Measurements from ENCODE around the gene BPIFB2. TPM values are rescaled to one million over a fixed set of nuclear protein-coding genes. Genes with fewer than 3 reads are reported as not detected.

BPIFB2 gene
- total and polyA plus RNA-seq, 10 of the 15 experiments (the other 5 are each of a cell fraction or from before 2014, with no cell fraction given): not detected

GRCh38 chr20:33061658-33062028 lies 54.1 kb downstream of the BPIFB2 start:
- no TSS peak for BruUV-seq (replicated peaks)
- TF ChIP-seq SMAD1 (IDR thresholded peaks at IDR 0.05; ENCODE audit: low read depth, partially characterized antibody): no peak
- no peak for TF ChIP-seq PAX8 (IDR thresholded peaks at IDR 0.05)
- no peak for TF ChIP-seq EZH2 (IDR thresholded peaks at IDR 0.05; ENCODE audit: borderline replicate concordance, control insufficient read depth, low read depth, low read length)
- no peak for TF ChIP-seq NFXL1 (IDR thresholded peaks at IDR 0.05; ENCODE audit: borderline replicate concordance)
- no peak for TF ChIP-seq MEF2A (IDR thresholded peaks at IDR 0.05; ENCODE audit: insufficient read depth, low read depth, low read length)
- no peak for TF ChIP-seq POLR2AphosphoS2 (IDR thresholded peaks at IDR 0.05; ENCODE audit: low read depth, low read length)
- TF ChIP-seq MEF2B (IDR thresholded peaks at IDR 0.05; ENCODE audit: partially characterized antibody, poor library complexity, severe bottlenecking): no peak
- Histone ChIP-seq H2AFZ (ENCODE audit: control insufficient read depth, low read depth, low read length) (no peak overlapping the region), H4K20me1 (ENCODE audit: control insufficient read depth, insufficient read depth) (no peaks in the 10 kb centered on the region), H3K79me2 (ENCODE audit: control insufficient read depth, insufficient read depth, low read length) (no peaks in the 10 kb centered on the region), H3K27me3 (replicated peaks in 1 of 2; ENCODE audit: control insufficient read depth in 2 of 2, insufficient read depth in 2 of 2, low read length in 1 of 2) (no peaks in the 10 kb centered on the region), H3K9me3 (replicated peaks; ENCODE audit: control insufficient read depth, insufficient read depth, low read length) (no peaks in the 10 kb centered on the region), H3K9ac (ENCODE audit: control insufficient read depth, insufficient read depth, low read length) (no peak overlapping the region), H3K4me2 (ENCODE audit: control insufficient read depth, insufficient read depth) (no peak overlapping the region), H3K4me1 (ENCODE audit: control insufficient read depth, insufficient read depth, low read length) (no peaks in the 10 kb centered on the region), H3K36me3 (ENCODE audit: control insufficient read depth in 2 of 2, insufficient read depth in 2 of 2, low read length in 1 of 2) (no peaks in the 10 kb centered on the region), H3K4me3 (no peak overlapping the region), H3K27ac (ENCODE audit: control insufficient read depth, insufficient read depth) (no peak overlapping the region)
- intact Hi-C loops (cut with micrococcal nuclease; ENCODE audit: unreplicated experiment): no loop called here
- ATAC-seq: no peak
- ChIA-PET CTCF (no interaction called here), SMC1A (ENCODE audit: uncharacterized antibody, unreplicated experiment) (no interaction called here), RAD21 (ENCODE audit: unreplicated experiment) (no interaction called here), POLR2A (no interaction called here)
- no peak for DNase-seq (ENCODE audit: low read depth, low spot score)
- 51% methylated on average over 14 of the region's 14 CpGs for WGBS (ENCODE audit: insufficient coverage, insufficient replicate concordance, low lambda C conversion rate, missing lambda C conversion rate)
- in situ Hi-C loops (cut with MboI): no loop called here
- FAIRE-seq: no peak

GRCh38 chr20:33062105-33062824 lies 54.8 kb downstream of the BPIFB2 start:
- no peaks in the 10 kb centered on the region for H3K27me3 ChIP-seq (replicated peaks in 1 of 2; ENCODE audit: control insufficient read depth in 2 of 2, insufficient read depth in 2 of 2, low read length in 1 of 2)
- POLR2A ChIA-PET: no interaction called here
- no TSS peak for BruUV-seq (replicated peaks)
- WGBS (ENCODE audit: insufficient coverage, insufficient replicate concordance, low lambda C conversion rate, missing lambda C conversion rate): 50% methylated on average over 9 of the region's 9 CpGs
- CTCF ChIA-PET: no interaction called here
- no peak overlapping the region for H3K27ac ChIP-seq (ENCODE audit: control insufficient read depth, insufficient read depth)
- SMC1A ChIA-PET (ENCODE audit: uncharacterized antibody, unreplicated experiment): no interaction called here
- H3K4me2 ChIP-seq (ENCODE audit: control insufficient read depth, insufficient read depth): no peak overlapping the region
- intact Hi-C loops (cut with micrococcal nuclease; ENCODE audit: unreplicated experiment): no loop called here
- H3K9ac ChIP-seq (ENCODE audit: control insufficient read depth, insufficient read depth, low read length): no peak overlapping the region
- no peaks in the 10 kb centered on the region for H4K20me1 ChIP-seq (ENCODE audit: control insufficient read depth, insufficient read depth)
- in situ Hi-C loops (cut with MboI): no loop called here
- H2AFZ ChIP-seq (ENCODE audit: control insufficient read depth, low read depth, low read length): no peak overlapping the region
- no peaks in the 10 kb centered on the region for H3K36me3 ChIP-seq (ENCODE audit: control insufficient read depth in 2 of 2, insufficient read depth in 2 of 2, low read length in 1 of 2)
- FAIRE-seq (no peak), DNase-seq (ENCODE audit: low read depth, low spot score) (no peak), ATAC-seq (no peak)
- no peaks in the 10 kb centered on the region for H3K4me1 ChIP-seq (ENCODE audit: control insufficient read depth, insufficient read depth, low read length)
- no peak overlapping the region for H3K4me3 ChIP-seq
- no peaks in the 10 kb centered on the region for H3K9me3 ChIP-seq (replicated peaks; ENCODE audit: control insufficient read depth, insufficient read depth, low read length)
- H3K79me2 ChIP-seq (ENCODE audit: control insufficient read depth, insufficient read depth, low read length): no peaks in the 10 kb centered on the region
- RAD21 ChIA-PET (ENCODE audit: unreplicated experiment): no interaction called here
- TF ChIP-seq YY1 (IDR thresholded peaks at IDR 0.05; ENCODE audit: low read depth, low read length) (no peak), E2F8 (IDR thresholded peaks at IDR 0.05; ENCODE audit: low read depth, partially characterized antibody) (no peak), BMI1 (IDR thresholded peaks at IDR 0.05; ENCODE audit: borderline replicate concordance) (no peak), TBL1XR1 (IDR thresholded peaks at IDR 0.05; ENCODE audit: low read depth, low read length) (no peak), MEF2B (IDR thresholded peaks at IDR 0.05; ENCODE audit: partially characterized antibody, poor library complexity, severe bottlenecking) (no peak), KAT2A (conservative IDR thresholded peaks at IDR 0.05; ENCODE audit: control insufficient read depth, low read depth, low read length) (no peak), NBN (IDR thresholded peaks at IDR 0.05) (no peak), PAX5 (IDR thresholded peaks at IDR 0.05; ENCODE audit: borderline replicate concordance, low read depth, low read length) (no peak), NFYB (IDR thresholded peaks at IDR 0.05; ENCODE audit: insufficient read depth, low read depth, low read length) (no peak), JUND (IDR thresholded peaks at IDR 0.05; ENCODE audit: low read depth, low read length) (no peak), ZNF24 (IDR thresholded peaks at IDR 0.05) (no peak)

Data from GM12878 (cell line).